ENCODE data around the gene MT3.

The MT3 gene

DNA sequence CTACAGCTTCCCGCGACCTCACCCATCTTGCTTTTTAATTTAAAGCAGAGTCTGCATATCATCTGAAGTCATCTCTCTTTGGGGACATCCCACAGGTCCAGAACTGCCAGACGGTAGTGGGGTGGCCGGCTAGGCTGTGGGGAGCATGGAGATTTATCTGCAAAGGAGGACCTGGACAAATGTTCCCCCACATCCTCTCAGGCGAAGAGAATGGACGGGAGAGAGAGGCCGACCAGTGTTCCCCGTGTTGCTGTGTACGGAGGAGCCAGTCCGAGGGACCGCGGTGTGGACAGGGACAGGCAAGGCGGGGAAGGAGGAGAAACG, 42.5 kb downstream of the MT3 start:
- no peak for DNase-seq

DNA sequence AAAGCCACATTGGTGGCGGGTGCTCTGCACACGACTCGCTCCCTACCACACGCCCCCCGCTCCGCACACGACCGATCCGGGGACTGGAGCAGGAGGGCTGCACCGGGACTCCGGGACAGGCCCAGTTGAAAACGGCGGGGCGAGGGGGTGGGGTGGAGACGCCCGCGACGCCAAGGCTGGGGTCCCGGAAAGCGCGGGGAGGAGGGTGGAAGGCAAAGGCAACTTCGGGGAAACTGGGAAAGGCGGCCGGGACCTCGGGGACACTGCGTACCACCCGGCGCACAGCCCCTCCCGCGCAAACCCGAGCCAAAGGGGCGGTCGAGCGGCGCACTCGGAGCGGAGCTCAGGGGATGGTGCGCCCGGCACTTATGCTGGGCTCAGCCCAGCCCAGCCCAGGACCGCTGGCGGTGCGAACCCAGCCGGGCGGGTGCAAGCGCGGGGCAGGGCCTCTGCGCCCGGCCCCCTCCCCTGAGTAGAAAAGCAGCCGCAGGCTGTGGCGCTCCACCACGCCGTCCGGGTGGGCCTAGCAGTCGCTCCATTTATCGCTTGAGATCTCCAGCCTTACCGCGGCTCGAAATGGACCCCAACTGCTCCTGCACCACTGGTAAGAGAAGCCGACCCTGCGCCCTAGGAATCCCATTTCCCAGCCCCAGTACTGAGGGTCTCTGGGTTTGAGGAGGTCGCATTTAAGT, 43.0 kb downstream of the MT3 start, which contains the start of gene MT1M:
TSS of gene MT1M (plus strand) at position 504 of the 692 bp plus-strand sequence. CDS start at position 577, 73 bp downstream.
- no peak for DNase-seq

DNA sequence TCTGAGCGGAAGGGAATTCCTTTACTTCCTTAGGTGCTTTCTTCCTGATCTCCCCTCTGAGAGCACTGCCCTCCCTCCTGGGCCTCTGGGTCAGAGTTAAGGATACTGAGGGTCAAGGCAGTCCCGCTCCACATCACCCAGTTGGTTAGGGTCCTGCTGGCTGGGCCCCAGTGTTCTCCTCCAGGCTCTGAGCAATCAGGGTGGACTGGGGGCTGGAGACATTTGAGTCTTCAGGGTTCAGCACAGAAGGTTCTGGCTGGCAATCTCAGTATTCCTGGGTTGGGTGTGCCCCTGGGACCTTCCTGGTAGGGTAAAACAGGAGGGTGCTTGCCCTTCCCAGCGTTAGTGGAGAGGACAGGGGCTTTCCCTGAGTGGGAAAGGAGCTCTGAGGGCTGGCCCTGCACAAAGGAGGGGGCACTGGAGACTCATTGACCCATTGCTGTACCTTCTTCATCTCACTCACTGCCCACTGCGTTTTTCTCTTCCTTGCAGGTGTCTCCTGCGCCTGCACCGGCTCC, 43.6 kb downstream of the MT3 start:
- DNase-seq = no peak

DNA sequence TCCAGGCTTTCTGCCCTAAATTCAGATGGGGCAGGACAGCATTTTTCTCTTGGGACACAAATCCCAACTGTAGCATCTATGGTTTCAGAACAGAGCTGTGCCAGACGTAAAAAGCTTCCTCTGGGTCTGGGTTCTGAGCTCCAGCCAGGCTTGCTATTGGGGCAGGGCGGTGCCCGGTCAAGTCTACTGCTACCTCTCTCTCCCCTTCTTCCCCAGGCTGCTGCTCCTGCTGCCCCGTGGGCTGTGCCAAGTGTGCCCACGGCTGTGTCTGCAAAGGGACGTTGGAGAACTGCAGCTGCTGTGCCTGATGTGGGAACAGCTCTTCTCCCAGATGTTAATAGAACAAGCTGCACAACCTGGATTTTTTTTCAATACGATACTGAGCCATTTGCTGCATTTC, 44.2 kb downstream of the MT3 start:
- DNase-seq = no peak

DNA sequence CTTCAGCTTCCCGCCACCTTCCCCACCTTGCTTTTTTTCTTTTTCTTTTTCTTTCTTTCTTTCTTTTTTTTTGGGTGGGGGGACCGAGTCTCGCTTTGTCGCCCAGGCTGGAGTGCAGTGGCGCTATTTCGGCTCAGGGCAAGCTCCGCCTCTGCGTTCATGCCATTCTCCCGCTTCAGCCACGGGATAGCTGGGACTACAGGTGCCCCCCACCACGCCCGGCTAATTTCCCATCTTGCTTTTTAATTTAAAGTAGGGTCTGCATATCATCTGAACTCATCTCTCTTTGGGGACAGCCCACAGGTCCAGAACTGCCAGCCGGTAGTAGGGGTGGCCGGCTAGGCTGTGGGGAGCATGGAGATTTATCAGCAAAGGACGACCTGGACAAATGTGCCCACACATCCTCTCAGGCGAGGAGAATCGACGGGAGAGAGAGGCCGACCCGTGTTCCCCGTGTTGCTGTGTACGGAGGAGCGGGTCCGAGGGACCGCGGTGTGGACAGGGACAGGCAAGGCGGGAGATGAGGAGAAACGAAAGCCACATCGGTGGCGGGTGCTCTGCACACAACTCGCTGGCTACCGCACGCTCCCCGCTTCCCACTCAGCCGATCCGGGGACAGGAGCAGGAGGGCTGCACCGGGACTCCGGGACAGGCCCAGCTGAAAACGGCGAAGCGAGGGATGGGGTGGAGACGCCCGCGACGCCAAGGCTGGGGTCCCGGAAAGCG, 45.5 kb downstream of the MT3 start:
- DNase-seq = no peak

DNA sequence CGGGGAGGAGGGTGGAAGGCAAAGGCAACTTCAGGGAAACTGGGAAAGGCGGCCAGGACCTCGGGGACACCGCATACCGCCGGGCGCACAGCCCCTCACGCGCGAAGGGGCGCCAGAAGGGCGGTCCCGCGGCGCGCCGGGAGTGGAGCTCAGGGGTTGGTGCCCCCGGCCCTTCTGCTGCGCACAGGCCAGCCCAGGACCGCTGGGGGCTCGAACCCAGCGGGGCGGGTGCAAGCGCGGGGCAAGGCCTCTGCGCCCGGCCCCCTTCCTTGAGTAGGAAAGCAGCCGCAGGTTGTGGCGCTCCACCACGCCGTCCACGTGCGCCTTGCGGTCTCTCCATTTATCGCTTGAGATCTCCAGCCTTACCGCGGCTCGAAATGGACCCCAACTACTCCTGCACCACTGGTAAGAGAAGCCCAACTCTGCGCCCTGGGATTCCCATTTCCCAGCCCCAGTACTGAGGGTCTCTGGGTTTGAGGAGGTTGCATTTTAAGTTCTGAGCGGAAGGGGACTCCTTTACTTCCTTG, 46.2 kb downstream of the MT3 start:
- DNase-seq = no peak

DNA sequence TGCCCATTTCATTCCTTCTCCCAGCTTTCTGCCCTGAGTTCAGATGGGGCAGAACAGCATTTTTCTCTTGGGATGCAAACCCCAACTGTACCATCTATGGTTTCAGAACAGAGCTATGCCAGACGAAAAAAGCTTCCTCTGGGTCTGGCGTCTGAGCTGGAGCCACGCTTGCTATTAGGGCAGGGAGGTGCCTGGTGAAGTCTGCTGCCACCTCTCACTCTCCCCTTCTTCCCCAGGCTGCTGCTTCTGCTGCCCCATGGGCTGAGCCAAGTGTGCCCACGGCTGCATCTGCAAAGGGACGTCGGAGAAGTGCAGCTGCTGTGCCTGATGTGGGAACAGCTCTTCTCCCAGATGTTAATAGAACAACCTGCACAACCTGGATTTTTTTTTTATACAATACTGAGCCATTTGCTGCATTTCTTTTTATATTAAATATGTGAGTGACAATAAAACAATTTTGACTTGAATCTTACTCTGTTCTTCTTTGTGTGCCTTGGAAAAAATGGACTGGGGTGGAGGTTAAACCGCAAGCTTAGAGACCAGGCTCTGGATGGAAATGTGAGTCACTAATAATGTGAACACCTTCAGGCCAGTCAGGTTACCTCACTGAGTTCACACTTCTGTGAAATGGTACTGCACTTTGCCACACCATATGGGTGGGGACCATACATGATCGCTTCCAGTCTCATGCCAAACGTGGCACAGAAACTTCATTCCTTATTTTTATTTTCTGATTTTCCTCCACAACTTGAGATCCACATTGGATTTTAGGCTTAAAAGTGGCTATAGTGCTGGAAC, 47.5 kb downstream of the MT3 start:
- no peak for DNase-seq

DNA sequence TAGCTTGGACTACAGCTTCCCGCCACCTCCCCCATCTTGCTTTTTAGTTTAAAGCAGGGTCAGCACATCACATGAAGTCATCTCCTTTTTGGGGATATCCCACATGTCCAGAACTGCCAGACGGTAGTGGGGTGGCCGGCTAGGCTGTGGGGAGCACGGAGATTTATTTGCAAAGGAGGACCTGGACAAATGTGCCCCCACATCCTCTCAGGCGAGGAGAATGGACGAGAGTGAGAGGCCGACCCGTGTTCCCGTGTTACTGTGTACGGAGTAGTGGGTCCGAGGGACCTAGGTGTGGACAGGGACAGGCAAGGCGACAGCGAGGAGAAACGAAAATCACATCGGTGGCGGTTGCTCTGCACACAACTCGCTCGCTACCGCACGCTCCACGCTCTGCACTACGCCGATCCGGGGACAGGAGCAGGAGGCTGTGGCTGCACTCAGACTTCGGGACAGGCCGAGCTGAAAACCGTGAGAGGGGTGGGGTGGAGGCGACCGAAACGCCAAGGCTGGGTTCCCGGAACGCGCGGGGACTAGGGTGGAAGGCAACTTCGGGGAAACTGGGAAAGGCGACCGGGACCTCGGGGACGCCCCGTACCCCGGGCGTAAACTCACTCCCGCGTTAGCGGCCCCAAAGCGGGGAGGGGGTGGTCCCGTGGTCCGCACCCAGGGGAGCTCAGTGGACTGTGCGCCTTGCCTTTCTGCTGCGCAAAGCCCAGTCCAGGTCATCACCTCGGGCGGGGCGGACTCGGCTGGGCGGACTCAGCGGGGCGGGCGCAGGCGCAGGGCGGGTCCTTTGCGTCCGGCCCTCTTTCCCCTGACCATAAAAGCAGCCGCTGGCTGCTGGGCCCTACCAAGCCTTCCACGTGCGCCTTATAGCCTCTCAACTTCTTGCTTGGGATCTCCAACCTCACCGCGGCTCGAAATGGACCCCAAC, 48.8 kb downstream of the MT3 start, which contains the start of gene MT1A:
TSS of gene MT1A (plus strand) at position 853 of the 937 bp plus-strand sequence. CDS start at position 926, 73 bp downstream.
- no peak for DNase-seq

DNA sequence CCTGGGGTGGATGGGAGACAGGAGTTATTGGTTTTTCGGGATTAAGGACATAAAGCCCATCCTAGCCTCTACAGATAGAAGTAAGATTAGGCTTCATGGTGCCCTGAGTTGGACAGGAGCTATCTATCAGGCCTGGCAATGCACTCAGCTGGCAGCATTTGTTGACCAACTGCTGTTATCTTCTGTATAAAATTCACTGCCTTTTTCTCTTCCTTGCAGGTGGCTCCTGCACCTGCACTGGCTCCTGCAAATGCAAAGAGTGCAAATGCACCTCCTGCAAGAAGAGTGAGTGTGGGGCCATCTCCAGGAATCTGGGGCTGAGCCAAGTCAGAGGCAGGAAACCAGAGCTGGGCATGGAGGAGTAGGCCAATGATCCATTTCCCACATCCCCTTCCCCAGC, 49.7 kb downstream of the MT3 start:
- DNase-seq = no peak

DNA sequence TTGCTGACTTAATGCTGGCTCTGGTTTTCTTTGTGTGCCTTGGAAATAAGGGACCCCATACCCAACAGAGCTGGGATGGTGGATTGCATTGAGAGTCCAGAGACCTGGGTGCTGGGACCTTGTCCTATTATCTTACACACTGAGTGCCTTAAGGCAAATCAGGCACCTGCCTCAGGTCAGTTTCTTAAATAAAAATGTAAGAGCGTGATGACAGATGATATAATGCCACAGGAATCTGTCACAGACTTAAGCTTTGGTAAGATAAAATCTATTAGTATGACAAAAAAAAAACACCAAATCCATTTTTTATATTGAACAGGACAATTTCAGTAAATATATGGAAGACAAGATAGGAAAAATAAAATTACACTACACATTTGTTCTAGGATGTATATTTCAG, 50.7 kb downstream of the MT3 start:
- no peak for DNase-seq
